Colon (tissue), 2 donors: ENCODE data around the gene C2CD4C.
"Not testable (repeated sequence)": the region's sequence is repeated elsewhere in the genome, so short reads cannot be mapped to it uniquely, and the experiment has no call there.

ENCODE experiments used
- FAIRE-seq: peaks from 2 replicates; lab custom pipeline; 2012; peaks lifted over from hg19 to GRCh38; lab: Jason Lieb, UNC
- donor health status: control.
- donor health status: control.

C2CD4C gene

GRCh38 chr19:438416-438958, 29.5 kb upstream of the C2CD4C start:
- no peak for FAIRE-seq

DNA sequence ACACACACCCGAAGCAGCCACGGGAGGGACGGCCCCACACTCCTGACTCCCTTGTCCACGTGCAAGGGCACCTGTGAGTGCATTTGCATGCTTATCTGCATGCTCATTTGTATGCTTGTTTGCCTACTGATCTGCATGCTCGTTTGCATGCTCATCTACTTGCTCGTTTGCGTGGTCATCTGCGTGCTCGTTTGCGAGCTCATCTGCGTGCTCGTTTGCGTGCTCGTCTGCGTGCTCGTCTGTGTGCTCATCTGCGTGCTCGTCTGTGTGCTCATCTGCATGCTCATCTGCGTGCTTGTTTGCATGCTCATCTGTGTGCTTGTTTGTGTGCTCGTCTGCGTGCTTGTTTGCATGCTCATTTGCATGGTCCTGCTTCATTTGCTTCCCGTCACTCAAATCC, 28.1 kb upstream of the C2CD4C start:
- FAIRE-seq = no peak

DNA sequence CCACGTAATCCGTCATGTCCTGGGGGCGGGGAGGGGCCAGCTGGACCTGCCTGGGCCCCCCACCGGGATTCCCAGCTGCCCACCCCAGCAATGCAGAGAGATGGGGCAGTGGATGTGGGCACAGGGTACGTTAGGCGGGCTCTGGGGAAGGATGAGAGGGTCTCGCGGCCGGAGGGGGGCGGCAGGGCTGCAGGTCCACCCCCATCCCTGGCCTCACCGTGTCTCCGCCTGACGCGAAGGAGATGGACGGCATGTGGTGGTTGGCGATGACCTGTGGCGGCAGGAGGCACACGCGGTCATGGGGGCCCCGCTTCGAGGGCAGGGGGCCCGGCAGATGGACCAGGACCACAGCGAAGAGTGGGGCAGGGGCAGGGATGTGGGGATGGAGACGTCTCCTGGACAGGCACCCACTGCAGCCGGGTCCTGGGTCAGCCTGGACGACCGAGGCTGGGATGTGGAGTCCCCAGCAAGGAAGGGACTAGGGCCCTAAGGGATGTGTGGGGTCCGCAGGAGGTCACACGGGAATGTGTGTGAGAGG, 27.5 kb upstream of the C2CD4C start:
- no peak for FAIRE-seq

DNA sequence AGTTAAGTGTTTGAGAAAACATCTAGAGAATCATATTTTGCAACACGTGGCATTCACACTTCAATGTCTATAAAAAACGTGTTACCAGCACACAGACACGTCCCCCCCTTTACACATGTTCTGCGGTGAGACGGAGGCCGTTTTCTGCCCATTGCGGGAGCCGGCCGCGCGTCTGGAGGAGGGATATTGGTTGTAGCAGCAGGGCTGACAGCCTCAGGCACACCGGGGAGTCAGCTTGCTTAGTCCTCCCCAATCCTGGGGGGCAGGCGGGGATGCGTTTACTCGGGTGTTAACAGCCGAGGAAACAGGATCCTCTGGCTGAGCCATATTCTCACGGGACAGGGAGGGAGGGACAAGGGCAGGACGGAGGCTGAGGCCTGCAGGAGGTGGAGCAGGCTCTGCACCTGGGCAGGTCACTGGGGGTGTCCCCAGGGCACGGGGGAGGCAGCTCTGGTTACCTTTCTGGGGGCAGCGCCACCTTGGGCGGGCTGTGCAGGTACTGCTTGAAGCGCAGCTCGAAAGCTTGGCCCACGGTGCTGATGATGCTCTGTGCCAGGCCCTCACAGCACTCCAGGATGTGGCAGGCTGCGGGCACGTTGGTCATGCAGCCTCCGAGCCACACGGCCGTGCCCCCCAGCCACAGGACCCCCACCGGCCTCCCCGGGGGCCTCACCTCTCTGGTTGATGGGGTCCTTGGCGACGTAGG, 26.9 kb upstream of the C2CD4C start:
- no peak for FAIRE-seq

GRCh38 chr19:435056-435706, 26.2 kb upstream of the C2CD4C start:
- no peak for FAIRE-seq

DNA sequence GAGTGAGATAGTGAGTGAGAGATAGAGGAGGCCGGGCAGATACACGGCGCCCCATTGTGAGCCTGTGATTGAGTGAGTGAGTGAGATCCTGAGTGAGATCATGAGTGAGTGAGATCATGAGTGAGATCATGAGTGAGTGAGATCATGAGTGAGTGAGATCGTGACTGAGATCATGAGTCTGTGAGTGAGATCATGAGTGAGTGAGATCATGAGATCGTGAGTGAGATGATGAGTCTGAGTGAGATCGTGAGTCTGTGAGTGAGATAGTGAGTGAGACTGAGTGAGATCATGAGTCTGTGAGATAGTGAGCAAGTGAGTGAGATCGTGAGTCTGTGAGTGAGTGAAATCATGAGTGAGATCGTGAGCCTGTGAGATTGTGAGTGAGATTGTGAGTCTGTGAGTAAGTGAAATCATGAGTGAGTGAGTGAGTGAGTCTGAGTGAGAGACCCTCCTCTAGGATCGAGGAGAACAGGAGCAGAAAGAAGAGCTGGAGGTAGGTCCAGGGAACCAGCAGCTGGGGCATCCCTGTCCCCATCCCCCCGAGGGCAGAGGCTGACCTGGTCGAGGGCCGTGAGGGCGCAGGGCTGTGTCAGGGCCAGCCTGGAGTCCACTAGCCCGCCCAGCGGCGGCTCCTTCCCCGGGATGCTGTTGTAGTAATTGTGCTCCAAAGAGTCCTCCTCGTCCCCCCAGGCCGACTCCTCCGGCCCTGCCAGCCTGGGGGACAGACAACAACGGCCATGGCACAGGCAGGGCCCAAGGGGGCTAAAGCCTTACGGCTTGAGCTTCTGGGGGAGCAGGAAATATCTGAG, 25.4 kb upstream of the C2CD4C start:
- no peak for FAIRE-seq

GRCh38 chr19:430701-431100, 21.8 kb upstream of the C2CD4C start:
- FAIRE-seq = no peak

GRCh38 chr19:428149-428548, 19.2 kb upstream of the C2CD4C start:
- FAIRE-seq = no peak

GRCh38 chr19:427675-428074, 18.7 kb upstream of the C2CD4C start:
- FAIRE-seq = not testable (repeated sequence)

GRCh38 chr19:426725-427445, 17.9 kb upstream of the C2CD4C start:
- no peak for FAIRE-seq

DNA sequence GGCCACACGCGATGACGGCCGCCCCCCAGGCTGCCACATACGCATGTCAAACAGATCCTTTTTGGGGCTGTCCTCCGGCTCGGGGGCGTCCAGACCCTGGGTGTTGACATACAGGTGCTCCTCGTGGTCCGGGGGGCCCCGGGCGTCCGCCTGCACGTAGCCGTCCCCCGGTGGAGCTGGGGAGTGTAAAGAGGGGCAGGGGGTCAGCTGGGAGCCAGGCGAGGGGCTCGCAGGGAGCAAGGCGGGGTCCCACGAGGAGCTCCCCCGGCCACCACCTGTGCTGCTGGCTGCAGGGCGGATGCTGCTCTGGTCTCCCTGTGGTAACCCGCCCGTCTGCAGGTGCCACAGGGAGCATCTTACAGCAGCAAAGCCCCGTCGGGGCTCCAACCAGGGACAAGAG, 16.1 kb upstream of the C2CD4C start:
- FAIRE-seq = no peak

- FAIRE-seq = no peak
Observed at GRCh38 chr19:424546-424945, 15.6 kb upstream of the C2CD4C start.

GRCh38 chr19:423691-424466, 14.9 kb upstream of the C2CD4C start:
- no peak for FAIRE-seq

DNA sequence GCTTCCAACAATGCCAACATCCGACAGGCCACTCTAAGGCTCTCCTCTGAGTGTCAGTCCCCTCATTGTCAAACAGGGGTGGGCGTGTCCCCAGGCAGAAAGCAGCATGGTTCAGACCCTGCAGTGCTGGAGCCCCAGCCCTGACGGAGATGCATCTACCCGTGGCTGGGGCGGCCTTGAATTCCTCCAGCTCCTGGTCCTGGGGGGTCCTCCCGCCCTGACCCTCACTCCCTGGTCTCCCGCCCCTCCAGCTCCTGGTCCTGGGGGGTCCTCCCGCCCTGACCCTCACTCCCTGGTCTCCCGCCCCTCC, 13.9 kb upstream of the C2CD4C start:
- FAIRE-seq = not testable (repeated sequence)

GRCh38 chr19:422213-422916, 13.4 kb upstream of the C2CD4C start:
- FAIRE-seq = no peak

GRCh38 chr19:419721-420515, 11.0 kb upstream of the C2CD4C start:
- FAIRE-seq = no peak

GRCh38 chr19:418761-419671, 10.1 kb upstream of the C2CD4C start:
- no peak for FAIRE-seq

DNA sequence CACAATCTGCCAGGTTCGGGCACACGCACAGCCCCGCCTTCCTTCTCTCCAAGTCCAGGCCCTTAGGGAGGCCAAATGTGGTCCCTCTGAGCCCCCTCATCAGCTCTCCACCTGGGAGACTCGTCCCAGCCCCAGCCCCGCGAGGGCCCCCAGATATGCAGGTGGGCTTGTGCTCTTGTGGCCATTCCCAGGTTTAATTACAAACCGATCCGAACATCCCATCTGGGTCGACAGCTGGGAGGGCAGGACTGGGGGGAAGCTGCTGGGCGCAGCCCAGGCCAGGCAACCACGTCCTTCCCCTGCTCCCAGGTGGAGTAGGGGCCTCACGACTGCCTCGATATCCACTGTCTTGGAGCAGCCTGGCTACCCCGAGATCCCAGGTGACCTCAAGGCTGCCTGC, 7.5 kb upstream of the C2CD4C start:
- FAIRE-seq = no peak

GRCh38 chr19:415292-415691, 6.3 kb upstream of the C2CD4C start:
- FAIRE-seq = no peak
